Measurements from ENCODE around the gene POU6F1. TPM values are rescaled to one million over a fixed set of nuclear protein-coding genes. Genes with fewer than 3 reads are reported as not detected.
"Not testable (repeated sequence)": the region's sequence is repeated elsewhere in the genome, so short reads cannot be mapped to it uniquely, and the experiment has no call there.

The POU6F1 gene
- total RNA-seq, 1 experiment from 2014 or later = 5.3 TPM

DNA sequence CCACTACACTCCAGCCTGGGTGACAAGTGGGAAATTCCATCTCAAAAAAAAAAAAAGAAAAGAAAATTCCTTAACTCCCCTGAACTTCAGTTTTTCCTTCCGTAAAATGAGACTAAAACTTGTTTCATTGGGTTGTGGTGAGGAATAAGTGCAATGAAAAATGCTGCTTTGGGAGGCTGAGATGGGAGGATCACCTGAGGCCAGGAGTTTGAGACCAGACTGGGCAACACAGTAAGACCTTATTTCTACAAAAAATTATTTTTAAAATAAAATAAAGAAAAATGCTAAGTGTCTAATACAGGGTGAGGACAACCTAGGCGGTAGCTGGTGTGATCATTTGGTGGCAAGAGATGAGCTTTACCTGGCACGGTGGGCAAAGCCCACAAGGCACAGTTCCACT is 45.5 kb upstream of the POU6F1 start:
- TF ChIP-seq, protein P1, sequence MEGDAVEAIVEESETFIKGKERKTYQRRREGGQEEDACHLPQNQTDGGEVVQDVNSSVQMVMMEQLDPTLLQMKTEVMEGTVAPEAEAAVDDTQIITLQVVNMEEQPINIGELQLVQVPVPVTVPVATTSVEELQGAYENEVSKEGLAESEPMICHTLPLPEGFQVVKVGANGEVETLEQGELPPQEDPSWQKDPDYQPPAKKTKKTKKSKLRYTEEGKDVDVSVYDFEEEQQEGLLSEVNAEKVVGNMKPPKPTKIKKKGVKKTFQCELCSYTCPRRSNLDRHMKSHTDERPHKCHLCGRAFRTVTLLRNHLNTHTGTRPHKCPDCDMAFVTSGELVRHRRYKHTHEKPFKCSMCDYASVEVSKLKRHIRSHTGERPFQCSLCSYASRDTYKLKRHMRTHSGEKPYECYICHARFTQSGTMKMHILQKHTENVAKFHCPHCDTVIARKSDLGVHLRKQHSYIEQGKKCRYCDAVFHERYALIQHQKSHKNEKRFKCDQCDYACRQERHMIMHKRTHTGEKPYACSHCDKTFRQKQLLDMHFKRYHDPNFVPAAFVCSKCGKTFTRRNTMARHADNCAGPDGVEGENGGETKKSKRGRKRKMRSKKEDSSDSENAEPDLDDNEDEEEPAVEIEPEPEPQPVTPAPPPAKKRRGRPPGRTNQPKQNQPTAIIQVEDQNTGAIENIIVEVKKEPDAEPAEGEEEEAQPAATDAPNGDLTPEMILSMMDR (conservative IDR thresholded peaks at IDR 0.05) = no peak
- no peak for TF ChIP-seq EZH2 (IDR thresholded peaks at IDR 0.05; ENCODE audit: low read depth)
- no peaks in the 10 kb centered on the region for H3K27me3 ChIP-seq (ENCODE audit: insufficient read depth, low read depth)
- H2AFZ ChIP-seq = no peak overlapping the region
- H4K20me1 ChIP-seq (ENCODE audit: insufficient read depth) = peaks cover under 1% of the 10 kb centered on the region; the same call in 1 of the 2 replicates
- intact Hi-C loops (cut with micrococcal nuclease; ENCODE audit: unreplicated experiment) = no loop called here
- H3K4me2 ChIP-seq = no peak overlapping the region
- H3K79me2 ChIP-seq (ENCODE audit: low read depth) = peaks cover 71% of the 10 kb centered on the region
- ChIA-PET POLR2A (ENCODE audit: unreplicated experiment) (no interaction called here), CTCF (no interaction called here)
- H3F3A ChIP-seq (ENCODE audit: insufficient read depth, low read depth) = peaks cover 10% of the 10 kb centered on the region
- BruUV-seq (replicated peaks) = no TSS peak
- no peak for DNase-seq
- H3K27ac ChIP-seq = no peak overlapping the region
- H3K4me3 ChIP-seq = no peak overlapping the region
- peaks cover 19% of the 10 kb centered on the region; the same call in 1 of the 2 replicates for H3K4me1 ChIP-seq (replicated peaks; ENCODE audit: insufficient read depth)
- peaks cover 27% of the 10 kb centered on the region for H3K36me3 ChIP-seq (ENCODE audit: low read depth)
- no peaks in the 10 kb centered on the region for H3K9me2 ChIP-seq (ENCODE audit: insufficient read depth)
- no peaks in the 10 kb centered on the region for H3K9me3 ChIP-seq (ENCODE audit: insufficient read depth, low read depth)

DNA sequence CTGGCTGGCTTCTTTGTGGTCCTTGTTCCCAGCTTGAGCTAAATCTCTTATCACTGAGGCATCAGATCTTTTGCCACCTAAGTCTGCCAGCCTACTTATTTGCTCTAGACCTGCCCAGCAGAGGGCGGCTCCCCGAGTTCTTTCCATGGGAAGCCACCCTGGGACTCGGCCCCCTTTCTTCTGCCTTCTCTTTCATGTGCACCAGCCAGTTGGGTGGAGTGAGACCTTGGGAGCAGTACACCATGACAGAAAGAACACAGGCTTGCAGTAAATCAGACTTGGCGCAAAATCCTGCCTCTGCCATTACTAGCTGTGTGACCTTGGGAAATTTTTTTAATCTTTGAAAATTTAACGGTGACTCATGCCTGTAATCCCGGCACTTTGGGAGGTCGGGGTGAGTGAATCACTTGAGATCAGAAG is 44.9 kb upstream of the POU6F1 start:
- H4K20me1 ChIP-seq (ENCODE audit: insufficient read depth) = peaks cover 3% of the 10 kb centered on the region; the same call in 1 of the 2 replicates
- no peaks in the 10 kb centered on the region for H3K27me3 ChIP-seq (ENCODE audit: insufficient read depth, low read depth)
- no peak overlapping the region for H3K4me3 ChIP-seq
- H3K9me2 ChIP-seq (ENCODE audit: insufficient read depth) = no peaks in the 10 kb centered on the region
- intact Hi-C loops (cut with micrococcal nuclease; ENCODE audit: unreplicated experiment) = no loop called here
- ChIA-PET POLR2A (ENCODE audit: unreplicated experiment) (no interaction called here), CTCF (interaction anchor here (0.6 to 1.6 kb wide), 2 partner anchors 78 to 85 kb away, joined by 3 to 8 read pairs; no protein-coding TSS in a partner anchor)
- peaks cover 10% of the 10 kb centered on the region for H3F3A ChIP-seq (ENCODE audit: insufficient read depth, low read depth)
- no TSS peak for BruUV-seq (replicated peaks)
- H3K79me2 ChIP-seq (ENCODE audit: low read depth) = peaks cover 65% of the 10 kb centered on the region
- TF ChIP-seq, protein P1 (conservative IDR thresholded peaks at IDR 0.05) = peak; percentile 45
- TF ChIP-seq EZH2 (IDR thresholded peaks at IDR 0.05; ENCODE audit: low read depth) = no peak
- no peak overlapping the region for H3K4me2 ChIP-seq
- no peak overlapping the region for H2AFZ ChIP-seq
- peaks cover 24% of the 10 kb centered on the region for H3K36me3 ChIP-seq (ENCODE audit: low read depth)
- H3K27ac ChIP-seq = no peak overlapping the region
- peak in 1 of 2 experiments; percentile 41 for DNase-seq
- no peaks in the 10 kb centered on the region for H3K9me3 ChIP-seq (ENCODE audit: insufficient read depth, low read depth)
- H3K4me1 ChIP-seq (replicated peaks; ENCODE audit: insufficient read depth) = peaks cover 13% of the 10 kb centered on the region; the same call in 1 of the 2 replicates

DNA sequence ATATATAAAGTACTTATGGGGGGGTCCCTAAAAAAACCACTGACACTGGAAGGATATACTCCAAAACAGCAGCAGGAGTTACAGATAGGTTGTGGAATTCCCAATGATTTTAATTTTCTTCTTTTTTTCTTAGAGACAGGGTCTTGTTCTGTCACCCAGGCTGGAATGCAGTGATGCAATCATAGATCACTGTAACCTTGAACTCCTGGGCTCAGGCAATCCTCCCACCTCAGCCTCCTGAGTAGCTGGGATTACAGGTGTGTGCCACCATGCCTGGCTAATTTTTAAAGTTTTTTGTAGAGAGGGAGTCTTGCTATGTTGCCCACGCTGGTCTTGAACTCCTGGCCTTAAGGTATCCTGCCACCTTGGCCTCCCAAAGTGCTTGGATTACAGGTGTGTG is 41.7 kb upstream of the POU6F1 start:
- intact Hi-C loops (cut with micrococcal nuclease; ENCODE audit: unreplicated experiment); H3K4me1 ChIP-seq (replicated peaks; ENCODE audit: insufficient read depth); H3K27me3 ChIP-seq (ENCODE audit: insufficient read depth, low read depth); H2AFZ ChIP-seq; H3K4me3 ChIP-seq; POLR2A ChIA-PET (ENCODE audit: unreplicated experiment); H3K27ac ChIP-seq; H3F3A ChIP-seq (ENCODE audit: insufficient read depth, low read depth); DNase-seq; H4K20me1 ChIP-seq (ENCODE audit: insufficient read depth); H3K9me3 ChIP-seq (ENCODE audit: insufficient read depth, low read depth); H3K4me2 ChIP-seq; CTCF ChIA-PET; H3K9me2 ChIP-seq (ENCODE audit: insufficient read depth); BruUV-seq (replicated peaks): not testable (repeated sequence)
- H3K79me2 ChIP-seq (ENCODE audit: low read depth) = peaks cover 40% of the 10 kb centered on the region
- H3K36me3 ChIP-seq (ENCODE audit: low read depth) = peaks cover 12% of the 10 kb centered on the region

DNA sequence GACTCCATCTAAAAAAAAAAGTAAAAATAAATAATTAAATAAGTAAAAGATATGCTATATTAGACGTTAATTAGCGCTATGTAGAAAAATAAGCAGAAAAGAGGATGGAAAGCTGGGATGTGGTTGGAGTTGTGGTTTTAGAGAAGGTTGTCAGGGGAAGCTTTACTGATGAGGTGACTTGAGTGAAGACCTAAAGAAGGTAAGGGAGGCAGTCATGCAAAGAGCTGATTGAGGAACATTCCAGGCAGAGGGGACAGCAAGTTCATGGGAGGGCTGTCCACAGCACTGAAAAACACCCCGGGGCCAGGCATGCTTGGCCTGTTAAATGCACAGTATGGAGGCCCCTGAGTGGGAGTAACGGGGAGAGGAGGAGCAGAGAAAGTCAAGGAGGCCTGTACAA is 36.7 kb upstream of the POU6F1 start:
- no peak for TF ChIP-seq EZH2 (IDR thresholded peaks at IDR 0.05; ENCODE audit: low read depth)
- TF ChIP-seq, protein P1 (conservative IDR thresholded peaks at IDR 0.05) = no peak
- ChIA-PET CTCF (no interaction called here), POLR2A (ENCODE audit: unreplicated experiment) (interaction anchor here (0.7 kb wide), 1 partner anchor 249 kb away, joined by 9 read pairs; no protein-coding TSS in a partner anchor)
- Histone ChIP-seq H4K20me1 (ENCODE audit: insufficient read depth) (peaks cover 12% of the 10 kb centered on the region), H3K79me2 (ENCODE audit: low read depth) (peaks cover 19% of the 10 kb centered on the region; the same call in 1 of the 2 replicates), H3K4me2 (no peak overlapping the region), H3K9me2 (ENCODE audit: insufficient read depth) (no peaks in the 10 kb centered on the region), H3K4me3 (no peak overlapping the region), H3F3A (ENCODE audit: insufficient read depth, low read depth) (no peaks in the 10 kb centered on the region), H2AFZ (no peak overlapping the region), H3K27me3 (ENCODE audit: insufficient read depth, low read depth) (no peaks in the 10 kb centered on the region), H3K27ac (no peak overlapping the region), H3K4me1 (replicated peaks; ENCODE audit: insufficient read depth) (no peaks in the 10 kb centered on the region), H3K9me3 (ENCODE audit: insufficient read depth, low read depth) (no peaks in the 10 kb centered on the region), H3K36me3 (ENCODE audit: low read depth) (peaks cover 5% of the 10 kb centered on the region; the same call in 1 of the 2 replicates)
- BruUV-seq (replicated peaks) = no TSS peak
- DNase-seq = no peak
- intact Hi-C loops (cut with micrococcal nuclease; ENCODE audit: unreplicated experiment) = loop anchor here (5.0 kb wide), 1 partner anchor 207 kb away; the partner anchor contains the start of gene LETMD1
